ENCODE results near the gene CHPT1. TPM values are rescaled to one million over a fixed set of nuclear protein-coding genes. Genes with fewer than 3 reads are reported as not detected.
"Not testable (repeated sequence)": the region's sequence is repeated elsewhere in the genome, so short reads cannot be mapped to it uniquely, and the experiment has no call there.

CHPT1 gene
- total and polyA plus RNA-seq, 8 donors = 26.8 to 69.0 (median 30.4) TPM

DNA sequence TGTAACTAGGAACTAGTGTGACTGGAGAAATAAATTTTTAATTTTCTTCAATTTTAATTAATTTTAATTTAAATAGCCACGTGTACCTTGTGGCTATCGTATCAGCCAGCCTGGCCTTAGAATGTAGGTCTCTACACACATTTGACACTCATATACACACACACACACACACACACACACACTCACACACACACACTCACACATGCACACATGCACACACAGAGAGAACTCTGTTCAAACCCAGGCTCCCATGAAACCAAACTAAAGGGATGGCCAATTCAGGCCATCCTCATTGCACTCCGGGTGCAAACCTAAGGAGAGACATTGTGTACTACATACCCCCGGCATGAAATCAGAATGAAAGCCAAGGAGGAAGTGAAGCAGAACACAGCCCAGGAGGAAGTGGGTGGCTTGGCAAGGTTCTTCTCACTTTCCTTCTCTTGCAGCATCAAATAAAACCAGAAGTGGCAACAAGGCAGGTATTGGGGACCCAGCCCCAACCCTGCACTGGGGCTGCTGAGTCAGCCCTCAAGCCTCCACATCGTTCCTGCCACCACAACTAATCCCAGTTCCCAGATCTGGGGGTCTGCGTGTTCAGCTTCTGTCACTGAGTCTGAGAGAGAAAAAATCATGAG is 26.2 kb upstream of the CHPT1 start:
- H3K4me1 ChIP-seq = peaks cover 0 to 24% of the 10 kb centered on the region in 2 donors
- H3K27ac ChIP-seq = peak overlapping the region in 1 of 2 donors; percentile 80
- intact Hi-C loops (cut with DNase I) = no loop called here
- H3K36me3 ChIP-seq = no peaks in the 10 kb centered on the region
- peaks cover 0 to 3% of the 10 kb centered on the region in 2 donors for H3K27me3 ChIP-seq
- TF ChIP-seq, protein P1, sequence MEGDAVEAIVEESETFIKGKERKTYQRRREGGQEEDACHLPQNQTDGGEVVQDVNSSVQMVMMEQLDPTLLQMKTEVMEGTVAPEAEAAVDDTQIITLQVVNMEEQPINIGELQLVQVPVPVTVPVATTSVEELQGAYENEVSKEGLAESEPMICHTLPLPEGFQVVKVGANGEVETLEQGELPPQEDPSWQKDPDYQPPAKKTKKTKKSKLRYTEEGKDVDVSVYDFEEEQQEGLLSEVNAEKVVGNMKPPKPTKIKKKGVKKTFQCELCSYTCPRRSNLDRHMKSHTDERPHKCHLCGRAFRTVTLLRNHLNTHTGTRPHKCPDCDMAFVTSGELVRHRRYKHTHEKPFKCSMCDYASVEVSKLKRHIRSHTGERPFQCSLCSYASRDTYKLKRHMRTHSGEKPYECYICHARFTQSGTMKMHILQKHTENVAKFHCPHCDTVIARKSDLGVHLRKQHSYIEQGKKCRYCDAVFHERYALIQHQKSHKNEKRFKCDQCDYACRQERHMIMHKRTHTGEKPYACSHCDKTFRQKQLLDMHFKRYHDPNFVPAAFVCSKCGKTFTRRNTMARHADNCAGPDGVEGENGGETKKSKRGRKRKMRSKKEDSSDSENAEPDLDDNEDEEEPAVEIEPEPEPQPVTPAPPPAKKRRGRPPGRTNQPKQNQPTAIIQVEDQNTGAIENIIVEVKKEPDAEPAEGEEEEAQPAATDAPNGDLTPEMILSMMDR (IDR thresholded peaks at IDR 0.05) = no peak
- H3K9me3 ChIP-seq = no peaks in the 10 kb centered on the region
- H3K4me3 ChIP-seq = no peak overlapping the region
- peak in 1 of 4 donors; percentile 35 for DNase-seq
- ATAC-seq = peak; percentile 56

DNA sequence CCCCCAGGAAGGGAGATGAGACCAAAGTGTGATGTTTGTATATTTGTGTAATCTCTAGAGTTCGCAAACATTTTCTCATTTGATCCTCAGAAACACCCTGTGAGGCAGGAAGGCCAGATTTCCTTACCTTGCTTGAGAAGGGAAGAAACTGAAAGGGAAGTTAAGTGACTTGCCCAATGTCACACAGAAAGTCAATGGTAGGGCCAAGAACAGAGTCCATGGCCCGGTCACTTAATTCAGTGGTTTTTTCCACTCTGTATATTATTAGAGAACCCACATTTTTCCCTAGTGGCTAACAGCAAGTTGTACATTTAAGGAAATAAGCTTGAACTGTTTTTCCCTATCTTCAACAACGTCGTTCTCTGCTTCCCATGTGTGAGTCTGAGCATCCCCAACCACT is 25.6 kb upstream of the CHPT1 start:
- peak overlapping the region in 1 of 2 donors; percentile 80 for H3K27ac ChIP-seq
- ATAC-seq (peak; percentile 9), DNase-seq (no peak)
- H3K4me3 ChIP-seq = no peak overlapping the region
- H3K4me1 ChIP-seq = peaks cover 0 to 24% of the 10 kb centered on the region in 2 donors
- intact Hi-C loops (cut with DNase I) = no loop called here
- H3K9me3 ChIP-seq = no peaks in the 10 kb centered on the region
- TF ChIP-seq, protein P1 (IDR thresholded peaks at IDR 0.05) = no peak
- no peaks in the 10 kb centered on the region for H3K36me3 ChIP-seq
- no peaks in the 10 kb centered on the region for H3K27me3 ChIP-seq

DNA sequence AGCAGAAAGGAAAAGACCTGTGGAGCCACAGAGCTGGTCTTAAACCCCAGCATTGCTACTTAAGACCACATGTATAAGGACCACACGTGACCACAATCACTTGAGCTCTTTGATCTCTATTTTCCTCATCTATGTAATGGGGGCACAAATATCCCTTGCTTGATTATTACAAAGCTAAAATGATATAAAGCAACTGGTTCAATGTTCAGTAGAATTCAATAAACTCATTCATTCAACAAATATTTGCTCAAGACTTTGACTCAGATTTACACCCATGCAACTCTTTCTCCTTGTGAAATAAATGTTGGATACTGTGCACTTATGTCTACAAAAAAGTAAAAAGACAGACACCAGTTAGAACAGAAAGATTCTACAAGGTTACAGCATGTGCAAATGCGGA is 21.9 kb upstream of the CHPT1 start:
- Histone ChIP-seq H3K27me3 (no peaks in the 10 kb centered on the region), H3K9me3 (no peaks in the 10 kb centered on the region), H3K36me3 (no peaks in the 10 kb centered on the region), H3K27ac (no peak overlapping the region), H3K4me3 (no peak overlapping the region), H3K4me1 (peaks cover 0 to 17% of the 10 kb centered on the region in 2 donors)
- TF ChIP-seq, protein P1 (IDR thresholded peaks at IDR 0.05) = no peak
- DNase-seq = no peak
- no peak for ATAC-seq
- intact Hi-C loops (cut with DNase I) = no loop called here

DNA sequence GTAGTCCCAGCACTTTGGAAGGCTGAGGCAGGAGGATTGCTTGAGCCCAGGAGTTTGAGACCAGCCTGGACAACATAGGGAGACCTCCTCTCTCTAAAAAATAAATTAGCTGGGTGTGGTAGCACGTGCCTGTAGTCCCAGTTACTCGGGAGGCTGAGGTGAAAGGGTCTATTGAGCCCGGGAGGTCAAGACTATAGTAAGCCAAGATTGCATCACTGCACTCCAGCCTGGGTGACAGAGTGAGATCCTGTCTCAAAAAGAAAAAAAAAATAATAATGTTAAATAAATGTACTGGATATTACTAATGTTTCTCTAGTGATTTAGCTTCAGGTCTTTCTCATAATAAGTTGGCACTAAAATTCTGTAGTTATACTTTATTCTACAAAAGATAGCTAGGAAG is 20.9 kb upstream of the CHPT1 start:
- H3K36me3 ChIP-seq; H3K4me3 ChIP-seq; ATAC-seq; H3K27me3 ChIP-seq; H3K9me3 ChIP-seq; intact Hi-C loops (cut with DNase I); DNase-seq; H3K4me1 ChIP-seq; H3K27ac ChIP-seq: not testable (repeated sequence)

- no peaks in the 10 kb centered on the region for H3K9me3 ChIP-seq
- TF ChIP-seq, protein P1 (IDR thresholded peaks at IDR 0.05) = no peak
- H3K27ac ChIP-seq = no peak overlapping the region
- H3K27me3 ChIP-seq = no peaks in the 10 kb centered on the region
- H3K4me1 ChIP-seq = no peaks in the 10 kb centered on the region
- no peaks in the 10 kb centered on the region for H3K36me3 ChIP-seq
- intact Hi-C loops (cut with DNase I) = no loop called here
- DNase-seq (no peak), ATAC-seq (no peak)
- no peak overlapping the region for H3K4me3 ChIP-seq
Measured at GRCh38 chr12:101678081-101678480, 19.4 kb upstream of the CHPT1 start.

DNA sequence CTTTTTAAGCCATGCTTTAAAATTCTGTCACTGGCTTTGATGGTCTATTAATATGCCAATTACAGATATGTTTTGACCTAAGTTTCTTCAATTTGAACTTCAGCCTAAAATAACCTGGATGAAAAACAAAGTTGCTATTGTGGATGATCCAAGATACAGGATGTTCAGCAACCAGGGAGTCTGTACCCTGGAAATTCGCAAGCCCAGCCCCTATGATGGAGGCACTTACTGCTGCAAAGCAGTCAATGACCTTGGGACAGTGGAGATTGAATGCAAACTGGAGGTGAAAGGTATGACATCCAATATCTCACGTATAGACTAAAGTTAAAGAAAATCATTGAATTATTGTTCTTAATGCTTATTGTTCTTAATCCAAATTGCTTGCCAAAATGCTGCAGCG is 17.2 kb upstream of the CHPT1 start:
- H3K9me3 ChIP-seq = no peaks in the 10 kb centered on the region
- intact Hi-C loops (cut with DNase I) = no loop called here
- TF ChIP-seq, protein P1 (IDR thresholded peaks at IDR 0.05) = no peak
- no peak for DNase-seq
- no peak for ATAC-seq
- H3K4me1 ChIP-seq = no peaks in the 10 kb centered on the region
- no peak overlapping the region for H3K4me3 ChIP-seq
- H3K27ac ChIP-seq = no peak overlapping the region
- no peaks in the 10 kb centered on the region for H3K27me3 ChIP-seq
- no peaks in the 10 kb centered on the region for H3K36me3 ChIP-seq
